GM18498 (cell line): Measurements from ENCODE around the gene MEX3A.
A peak's percentile ranks its signal among the peaks of the same experiment; 100 is the strongest.
"Not testable (repeated sequence)": the region's sequence is repeated elsewhere in the genome, so short reads cannot be mapped to it uniquely, and the experiment has no call there.

Experiments
- ATAC-seq: cut with Tn5 transposase; IDR thresholded peaks from one replicate; pipeline ENCODE4 v1.9.1; 2021; ENCODE audit warnings: mild to moderate bottlenecking, moderate library complexity; ENCODE audit not compliant: unreplicated experiment

The MEX3A gene

DNA sequence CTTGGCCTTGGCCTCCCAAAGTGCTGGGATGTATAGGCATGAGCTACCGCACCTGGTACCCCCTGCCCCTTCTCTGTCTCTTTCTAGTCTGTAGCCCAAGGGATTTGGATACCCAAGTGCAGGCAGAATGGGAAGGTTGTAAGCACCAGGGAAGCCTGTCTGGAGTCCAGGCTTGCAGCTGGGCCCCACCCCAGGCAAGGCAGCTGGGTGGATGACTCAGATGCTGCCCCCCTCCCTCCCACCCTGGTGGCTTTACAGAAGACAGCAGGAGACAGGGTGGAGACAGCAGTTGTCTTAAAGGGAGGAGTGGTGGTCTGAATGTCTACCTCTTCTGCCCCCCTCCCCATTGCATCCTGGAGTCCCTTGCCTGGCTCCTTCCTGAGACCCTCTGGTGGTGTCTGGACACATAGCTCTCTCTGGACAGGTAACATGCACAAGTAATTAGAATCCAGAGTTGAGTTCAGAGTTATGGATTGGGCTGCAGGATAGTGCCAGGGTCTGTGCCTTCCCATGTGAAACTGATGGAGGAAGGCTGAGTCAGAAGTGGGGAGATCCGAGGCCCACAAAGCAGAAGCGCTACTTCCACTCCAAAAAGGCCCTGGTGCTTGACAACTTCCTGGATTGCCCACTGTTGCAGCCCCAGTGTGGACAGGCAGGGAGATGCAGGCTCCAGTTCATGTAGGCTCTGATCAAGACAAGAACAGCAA lies 37.4 kb upstream of the MEX3A start:
- ATAC-seq, result no peak

DNA sequence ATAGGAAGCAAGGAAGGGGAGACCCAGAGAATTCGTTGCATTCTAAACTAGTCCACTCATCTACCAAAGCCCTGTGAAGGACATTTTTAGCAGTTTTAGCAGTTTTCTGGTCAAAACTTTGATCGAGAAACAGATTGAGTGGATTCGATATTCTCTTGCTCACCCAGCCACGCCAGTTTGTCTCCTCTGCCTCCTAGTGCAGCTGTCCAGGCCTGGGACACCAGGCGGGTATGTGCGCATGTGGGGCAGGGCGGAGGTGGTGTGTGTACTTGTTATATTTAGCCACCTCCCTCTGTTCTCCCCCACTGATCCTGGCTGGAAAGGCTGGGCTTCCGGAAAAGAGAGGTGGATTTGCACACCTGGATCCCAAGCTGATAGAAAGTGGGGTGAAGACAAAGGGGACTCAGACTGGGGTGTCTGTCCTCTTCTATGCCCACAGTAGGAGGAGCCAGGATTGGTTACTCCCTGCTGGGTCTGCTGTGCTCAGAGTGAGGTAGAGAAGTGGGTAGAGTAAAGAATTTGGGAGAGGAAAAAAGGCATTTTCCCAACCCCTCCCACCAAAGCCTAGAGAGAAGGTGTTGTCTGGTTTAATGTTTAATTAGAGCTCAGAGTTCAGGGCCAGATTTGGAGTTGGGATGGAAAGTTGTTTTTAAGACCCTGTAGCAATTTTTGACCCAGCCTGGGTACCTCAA lies 36.1 kb upstream of the MEX3A start:
- no peak for ATAC-seq

DNA sequence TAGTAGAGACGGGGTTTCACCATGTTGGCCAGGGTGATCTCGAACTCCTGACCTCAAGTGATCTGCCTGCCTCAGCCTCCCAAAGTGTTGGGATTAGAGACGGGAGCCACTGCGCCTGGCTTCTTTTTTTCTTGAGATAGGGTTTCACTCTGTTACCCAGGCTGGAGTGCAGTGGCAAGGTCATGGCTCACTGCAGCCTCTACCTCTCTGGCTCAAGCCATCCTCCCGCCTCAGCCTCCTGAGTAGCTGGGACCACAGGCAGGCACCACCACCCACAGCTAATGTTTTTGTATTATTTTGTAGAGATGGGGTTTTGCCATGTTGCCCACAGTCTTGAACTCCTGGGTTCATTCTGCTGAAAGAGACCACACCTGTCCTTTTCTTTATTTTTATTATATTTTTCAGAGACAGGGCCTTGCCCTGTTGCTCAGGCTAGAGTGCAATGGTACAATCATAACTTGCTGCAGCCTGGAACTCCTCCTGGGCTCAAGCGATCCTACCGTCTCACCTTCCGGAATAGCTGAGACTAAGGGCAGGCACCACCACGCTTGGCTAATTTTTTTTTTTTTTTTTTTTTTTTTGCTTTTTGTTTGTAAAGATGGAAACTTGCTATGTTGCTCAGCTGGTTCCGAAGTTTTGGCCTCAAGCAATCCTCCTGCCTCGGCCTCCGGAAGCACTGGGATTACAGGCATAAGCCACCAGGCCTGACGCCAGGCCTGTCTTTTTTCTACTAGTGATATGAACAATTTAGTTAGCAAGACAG lies 35.3 kb upstream of the MEX3A start:
- ATAC-seq, result no peak

DNA sequence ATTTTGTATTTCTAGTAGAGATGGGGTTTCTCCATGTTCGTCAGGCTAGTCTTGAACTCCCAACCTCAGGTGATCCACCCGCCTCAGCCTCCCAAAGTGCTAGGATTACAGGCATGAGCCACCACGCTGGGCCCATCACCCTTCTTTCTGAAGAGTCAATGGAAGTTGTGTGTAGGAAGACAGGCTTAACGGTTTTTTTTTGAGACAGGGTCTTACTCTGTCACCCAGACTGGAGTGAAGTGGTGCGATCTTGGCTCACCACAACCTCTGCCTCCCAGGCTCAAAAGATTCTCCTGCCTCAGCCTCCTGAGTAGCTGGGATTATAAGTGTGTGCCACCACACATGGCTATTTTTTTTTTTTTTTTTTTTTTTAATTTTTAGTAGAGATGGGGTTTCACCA lies 34.5 kb upstream of the MEX3A start:
- ATAC-seq, result not testable (repeated sequence)

DNA sequence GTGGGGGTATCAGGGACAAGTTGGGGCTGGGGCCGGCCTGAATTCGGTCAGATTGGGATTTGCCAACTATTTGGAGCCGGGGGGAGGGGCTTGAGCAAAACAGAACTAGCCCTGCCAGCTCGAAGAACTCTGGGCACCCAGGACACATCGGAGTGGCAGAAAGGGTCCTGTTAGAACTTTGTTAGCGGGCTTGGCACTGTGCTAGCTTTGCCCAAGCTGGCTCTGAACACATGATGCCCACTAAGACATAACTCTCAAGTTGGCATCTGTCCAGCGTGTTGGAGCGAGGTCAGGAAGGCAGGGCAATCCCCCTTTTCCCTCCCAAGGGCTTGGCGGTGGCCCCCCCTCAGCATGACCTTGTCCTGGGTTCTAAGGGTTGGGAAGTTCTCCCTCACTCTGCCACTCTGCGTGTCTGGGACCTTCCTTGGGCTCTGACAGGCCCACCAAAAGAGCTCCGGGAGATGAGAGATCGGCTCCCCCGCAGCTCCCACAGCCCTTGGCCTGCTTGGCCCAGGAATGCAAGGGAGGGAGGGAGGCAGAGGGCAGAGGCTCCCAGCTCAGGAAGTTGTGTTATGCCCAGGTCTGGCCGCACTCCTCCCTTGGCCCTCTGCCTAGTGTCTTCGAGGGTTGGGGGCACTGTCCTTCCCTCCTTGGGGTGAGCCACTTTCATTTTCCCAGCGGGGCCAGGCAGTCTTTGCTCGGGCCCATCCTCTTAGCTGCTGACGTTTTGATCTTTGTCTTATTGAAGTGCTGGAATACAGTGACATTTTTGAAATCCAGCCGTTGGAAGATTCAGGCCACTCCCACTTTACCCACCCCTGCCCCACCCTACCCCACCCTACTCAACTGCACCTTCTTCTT lies 33.5 kb upstream of the MEX3A start:
- no peak for ATAC-seq

DNA sequence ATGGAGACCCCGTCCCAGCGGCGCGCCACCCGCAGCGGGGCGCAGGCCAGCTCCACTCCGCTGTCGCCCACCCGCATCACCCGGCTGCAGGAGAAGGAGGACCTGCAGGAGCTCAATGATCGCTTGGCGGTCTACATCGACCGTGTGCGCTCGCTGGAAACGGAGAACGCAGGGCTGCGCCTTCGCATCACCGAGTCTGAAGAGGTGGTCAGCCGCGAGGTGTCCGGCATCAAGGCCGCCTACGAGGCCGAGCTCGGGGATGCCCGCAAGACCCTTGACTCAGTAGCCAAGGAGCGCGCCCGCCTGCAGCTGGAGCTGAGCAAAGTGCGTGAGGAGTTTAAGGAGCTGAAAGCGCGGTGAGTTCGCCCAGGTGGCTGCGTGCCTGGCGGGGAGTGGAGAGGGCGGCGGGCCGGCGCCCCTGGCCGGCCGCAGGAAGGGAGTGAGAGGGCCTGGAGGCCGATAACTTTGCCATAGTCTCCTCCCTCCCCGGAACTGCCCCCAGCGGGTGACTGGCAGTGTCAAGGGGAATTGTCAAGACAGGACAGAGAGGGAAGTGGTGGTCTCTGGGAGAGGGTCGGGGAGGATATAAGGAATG lies 32.8 kb upstream of the MEX3A start:
- peak; percentile 13 for ATAC-seq

DNA sequence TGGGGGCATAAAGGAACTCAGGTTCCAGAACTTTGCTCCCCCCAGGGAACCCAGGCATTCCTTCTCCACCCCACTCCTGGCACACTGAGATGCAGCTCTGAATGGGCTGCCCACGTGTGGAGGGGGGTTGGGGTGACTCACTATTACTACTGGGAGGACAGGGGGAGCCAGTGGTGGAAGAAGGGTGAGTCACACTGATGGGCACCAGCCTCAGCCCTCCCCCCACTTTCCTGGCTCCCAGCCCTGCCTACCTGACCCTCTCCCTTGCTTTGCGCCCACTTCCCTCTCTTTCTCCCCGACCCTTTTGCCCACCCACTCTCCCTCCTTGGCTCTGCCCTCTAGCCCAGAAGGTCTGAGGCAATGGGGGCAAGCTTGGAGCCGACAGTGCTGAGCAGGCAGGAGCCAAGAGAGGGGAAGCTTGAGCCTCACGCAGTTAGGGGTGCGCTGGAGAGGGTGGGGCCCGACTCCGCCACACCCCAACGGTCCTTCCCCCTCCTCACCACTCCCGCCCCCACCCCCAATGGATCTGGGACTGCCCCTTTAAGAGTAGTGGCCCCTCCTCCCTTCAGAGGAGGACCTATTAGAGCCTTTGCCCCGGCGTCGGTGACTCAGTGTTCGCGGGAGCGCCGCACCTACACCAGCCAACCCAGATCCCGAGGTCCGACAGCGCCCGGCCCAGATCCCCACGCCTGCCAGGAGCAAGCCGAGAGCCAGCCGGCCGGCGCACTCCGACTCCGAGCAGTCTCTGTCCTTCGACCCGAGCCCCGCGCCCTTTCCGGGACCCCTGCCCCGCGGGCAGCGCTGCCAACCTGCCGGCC lies 32.0 kb upstream of the MEX3A start, which contains the start of gene LMNA:
Gene LMNA (plus strand): TSS at position 611 of the 818 bp plus-strand sequence. CDS start 208 bp downstream, outside the sequence.
- peak; percentile 77 for ATAC-seq

DNA sequence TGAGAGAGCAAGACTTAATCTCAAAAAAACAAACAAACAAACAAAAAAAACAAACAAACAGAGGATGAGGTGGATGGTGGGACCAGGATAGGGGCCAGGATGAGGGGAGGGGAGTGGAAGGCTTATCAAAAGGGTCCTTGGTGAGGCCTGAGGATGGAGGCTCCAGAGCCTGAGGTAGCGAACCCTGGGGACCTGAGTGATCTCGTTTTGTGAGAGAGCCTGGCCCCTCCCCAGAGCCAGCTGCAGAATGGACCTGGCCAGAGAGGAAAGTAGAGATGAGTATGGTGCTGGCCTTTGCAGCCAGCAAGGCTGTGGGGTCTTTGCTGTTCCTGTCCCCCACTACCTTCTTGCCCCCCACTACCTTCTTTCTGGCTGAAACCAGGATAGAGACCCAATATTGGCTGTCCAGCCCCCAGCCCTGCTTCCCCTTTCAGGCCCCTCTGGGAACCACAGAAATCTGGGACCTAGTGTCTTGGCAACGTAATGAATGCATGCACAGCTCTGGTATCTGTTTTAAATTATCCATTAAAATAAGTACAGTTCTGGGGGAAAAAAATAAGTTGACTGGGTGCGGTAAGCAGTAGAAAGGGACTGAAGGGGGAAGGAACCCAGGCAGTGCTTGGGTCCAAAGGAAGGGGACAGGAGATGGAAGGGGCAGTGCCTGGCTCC lies 31.2 kb upstream of the MEX3A start:
- no peak for ATAC-seq

DNA sequence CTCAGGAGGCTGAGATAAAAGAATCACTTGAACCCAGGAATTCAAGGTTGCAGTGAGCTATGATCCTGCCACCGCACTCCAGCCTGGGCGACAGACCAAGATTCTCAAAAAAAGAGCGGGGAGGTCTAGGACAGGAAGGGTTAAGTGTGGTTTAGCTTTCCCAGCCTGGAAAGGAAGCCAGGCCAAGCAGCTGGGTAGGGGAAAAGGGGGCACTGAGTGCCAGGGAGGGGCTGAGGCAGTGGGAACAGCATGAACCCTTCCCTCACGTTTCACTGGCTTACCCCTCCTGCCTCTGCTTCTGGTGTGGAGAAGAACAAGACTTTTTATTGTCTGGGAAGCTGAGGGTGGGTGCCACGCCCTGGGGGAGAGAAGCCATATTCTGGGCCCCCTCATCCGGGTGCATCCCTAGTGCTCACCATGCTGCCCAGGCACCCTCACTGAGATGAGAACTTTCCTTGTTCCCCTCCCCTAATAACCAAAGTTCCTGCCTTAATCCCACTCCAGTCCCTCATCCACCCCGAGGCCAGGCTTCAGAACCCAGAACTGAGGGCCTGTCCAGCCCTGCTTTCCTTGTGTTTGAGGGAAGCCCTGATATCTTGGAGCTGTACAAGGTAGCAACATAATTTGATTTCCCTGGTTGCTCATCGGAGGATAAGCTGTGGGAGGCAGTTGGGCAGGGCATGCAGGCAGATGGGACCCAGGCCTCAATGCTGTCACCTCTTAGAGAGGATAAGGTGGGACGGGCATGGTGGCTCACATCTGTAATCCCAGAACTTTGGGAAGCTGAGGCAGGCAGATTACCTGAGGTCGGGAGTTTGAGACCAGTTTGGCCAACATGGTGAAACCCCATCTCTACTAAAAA lies 30.2 kb upstream of the MEX3A start:
- no peak for ATAC-seq

DNA sequence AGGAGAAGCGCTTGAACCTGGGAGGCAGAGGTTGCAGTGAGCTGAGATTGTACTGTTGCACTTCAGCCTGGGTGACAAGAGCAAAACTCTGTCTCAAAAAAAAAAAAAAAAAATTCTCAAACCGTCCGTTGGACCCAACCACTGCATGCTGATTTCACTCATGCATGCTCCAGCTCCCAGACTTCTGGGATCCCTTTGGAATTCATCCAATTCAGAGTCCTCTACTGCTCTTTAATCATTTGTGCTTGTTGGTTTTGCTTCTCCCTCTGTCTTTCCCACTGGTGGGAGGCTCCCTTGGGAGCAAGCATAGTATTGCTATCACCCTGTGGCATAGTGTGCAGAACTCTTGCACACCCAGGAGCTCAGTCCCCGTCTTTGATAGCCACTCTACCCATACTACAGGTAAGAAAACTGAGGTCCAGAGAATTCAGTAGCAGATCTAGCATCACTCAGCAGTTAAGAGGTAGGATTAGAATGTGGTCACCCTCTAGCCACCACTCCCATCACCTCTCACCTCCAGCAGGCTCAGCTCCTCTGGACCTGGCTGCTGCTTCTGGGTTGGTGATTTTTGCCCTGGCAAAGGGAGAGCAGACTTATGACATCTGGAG lies 29.2 kb upstream of the MEX3A start:
- no peak for ATAC-seq

DNA sequence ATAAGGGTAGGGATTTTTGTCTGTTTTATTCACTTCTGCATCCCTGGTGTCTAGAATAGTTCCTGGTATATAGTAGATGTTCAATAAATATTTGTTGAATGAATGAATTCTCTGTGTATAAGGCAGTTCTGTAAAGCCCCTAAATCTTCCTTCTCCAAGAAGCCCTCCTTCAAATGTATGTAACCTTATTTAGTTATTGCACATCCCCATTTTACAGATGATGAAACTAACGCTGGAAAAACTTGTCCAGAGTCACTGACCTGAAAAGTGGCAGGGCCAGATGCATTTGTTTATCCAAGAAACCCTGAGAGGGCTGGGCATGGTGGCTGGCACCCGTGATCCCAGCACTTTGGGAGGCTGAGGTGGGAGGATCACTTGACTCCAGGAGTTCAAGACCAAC lies 28.0 kb upstream of the MEX3A start:
- no peak for ATAC-seq

DNA sequence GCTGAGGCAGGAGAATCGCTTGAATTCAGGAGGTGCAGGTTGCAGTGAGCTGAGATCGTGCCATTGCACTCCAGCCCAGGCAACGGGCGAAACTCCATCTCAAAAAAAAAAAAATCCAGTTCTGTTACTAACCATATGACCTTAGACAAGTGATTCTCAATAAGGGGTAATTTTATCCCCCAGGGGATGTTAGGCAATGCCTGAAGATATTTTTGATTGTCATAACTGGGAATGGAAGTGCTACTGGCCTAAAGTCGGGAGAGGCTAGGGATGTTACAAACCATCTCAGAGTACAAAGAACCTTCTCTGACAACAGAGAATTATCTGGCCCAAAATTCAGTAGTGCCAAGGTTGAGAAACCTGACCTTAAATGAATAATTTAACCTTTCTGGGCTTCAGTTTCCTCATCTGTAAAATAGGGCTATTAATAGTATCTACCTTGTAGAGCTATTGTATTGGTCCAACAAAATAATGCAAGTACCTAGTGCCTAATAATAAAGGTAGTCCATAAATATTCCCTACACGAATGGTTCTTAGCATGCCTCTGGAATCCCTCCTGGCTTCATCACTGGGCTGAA lies 26.5 kb upstream of the MEX3A start:
- no peak for ATAC-seq

DNA sequence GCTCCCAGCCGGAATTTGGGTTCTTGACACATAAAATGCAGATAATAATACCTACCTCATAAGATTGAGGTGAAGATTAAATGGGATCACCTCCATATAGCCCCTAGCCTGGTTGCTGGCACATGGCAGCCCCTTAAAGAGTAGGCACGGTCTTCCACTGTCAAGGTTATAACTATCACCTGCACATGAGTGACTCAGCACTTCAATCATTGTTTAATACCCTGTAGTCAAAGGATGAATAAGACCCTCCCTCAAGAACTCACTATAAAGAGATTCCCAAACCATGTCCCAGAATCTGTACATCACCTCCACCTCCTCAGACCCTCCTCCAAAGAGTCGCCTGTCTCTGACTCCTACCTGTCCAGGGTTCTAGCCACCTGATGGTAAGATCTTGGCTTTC lies 25.8 kb upstream of the MEX3A start:
- no peak for ATAC-seq

DNA sequence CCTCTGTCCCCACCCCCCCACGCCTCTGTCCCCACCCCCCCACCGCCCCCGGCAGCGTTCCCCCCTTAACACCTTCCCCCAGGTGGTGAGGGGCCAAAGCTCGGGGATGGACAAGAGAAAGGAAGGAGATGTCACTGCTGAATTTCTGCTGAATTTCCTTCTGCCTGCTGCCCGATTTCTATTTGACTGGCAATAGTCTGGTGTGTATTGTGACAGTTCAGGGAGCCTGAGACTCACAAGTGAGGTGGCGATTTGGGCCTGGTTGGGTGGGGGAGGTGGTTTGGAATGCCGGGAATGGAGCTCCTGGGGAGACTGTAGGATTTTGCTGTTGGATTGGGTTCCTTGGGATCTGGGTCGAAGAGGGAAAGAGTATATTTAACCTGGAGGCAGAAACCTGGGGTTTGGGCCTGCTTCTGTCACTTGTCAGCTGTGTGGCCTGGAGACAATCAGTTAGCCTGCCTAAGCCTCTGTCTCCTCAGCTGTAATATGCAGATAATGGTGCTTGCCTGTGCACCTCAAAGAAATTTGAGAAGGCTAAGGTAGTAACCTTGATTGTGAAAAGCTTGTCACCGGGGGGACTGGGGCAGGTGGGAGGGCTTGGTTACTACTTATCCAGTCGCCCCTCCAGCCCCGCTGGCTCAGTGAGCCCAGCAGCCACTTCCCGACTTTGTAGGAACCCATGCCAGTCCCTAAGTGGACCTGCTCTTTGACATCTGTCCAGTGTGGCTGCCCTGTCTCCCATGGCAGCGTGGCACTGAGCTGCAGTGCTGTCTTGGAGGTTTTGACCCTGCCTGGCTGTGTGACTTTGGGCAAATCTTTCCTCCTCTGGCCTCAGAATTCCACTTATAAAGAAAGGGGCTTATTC lies 24.6 kb upstream of the MEX3A start:
- no peak for ATAC-seq

DNA sequence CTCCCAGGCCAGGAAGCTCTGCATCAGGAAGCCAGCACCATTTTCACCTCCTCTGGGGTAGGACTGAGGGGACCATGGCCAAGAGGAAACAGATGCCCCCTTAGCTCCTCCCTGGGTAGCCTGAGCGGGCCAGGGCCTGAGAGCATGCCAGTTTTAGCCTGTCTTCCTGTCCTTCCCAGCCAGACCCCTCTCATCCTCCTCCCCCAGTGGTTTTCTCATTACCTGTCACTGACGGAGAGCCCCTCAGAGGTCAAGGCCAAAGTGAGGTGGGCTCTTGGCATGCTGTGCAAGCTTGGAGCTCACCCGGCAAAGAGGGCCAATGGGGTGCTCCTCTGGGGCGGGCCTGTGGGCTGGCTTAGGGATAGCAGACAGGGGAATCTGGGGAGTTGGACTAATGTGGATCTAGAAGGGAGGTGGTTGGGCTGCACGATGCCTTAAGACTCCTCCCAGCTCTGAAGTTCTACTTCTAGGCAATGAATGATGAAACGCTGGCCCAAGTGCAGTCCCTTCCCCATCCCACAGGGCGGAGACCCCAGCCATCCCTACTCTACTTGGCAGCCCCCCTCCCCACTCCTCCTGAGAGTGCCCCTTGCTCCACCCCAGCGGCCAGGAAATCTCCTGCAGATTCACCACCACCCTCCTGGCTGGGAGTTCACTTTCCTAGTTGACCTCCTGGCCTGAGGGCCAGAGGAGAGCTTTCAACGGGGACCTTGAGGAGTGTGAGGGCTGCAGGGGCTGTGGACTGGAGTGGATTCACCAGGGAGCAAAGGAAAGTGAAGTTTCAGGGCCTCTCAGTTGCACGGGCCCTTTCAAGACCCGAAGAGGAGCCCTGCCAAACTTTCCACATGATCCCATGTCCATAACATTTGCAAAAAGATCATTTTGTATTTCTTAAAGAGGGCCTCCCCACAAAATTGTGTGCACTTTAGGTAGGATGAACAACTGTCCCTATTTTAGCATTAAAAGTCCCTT lies 22.9 kb upstream of the MEX3A start:
- no peak for ATAC-seq
